ENCODE measurements around the gene WWOX.
"Not testable (repeated sequence)": the region's sequence is repeated elsewhere in the genome, so short reads cannot be mapped to it uniquely, and the experiment has no call there.

Gene WWOX

GRCh38 chr16:79211586-79211985 lies 1112.1 kb downstream of the WWOX start:
- no peak for DNase-seq

GRCh38 chr16:79212114-79212791 lies 1112.8 kb downstream of the WWOX start:
- no peak for DNase-seq

- peak; percentile 28 to 44 for DNase-seq
Measured at GRCh38 chr16:79213214-79213613, 1113.8 kb downstream of the WWOX start.

- no peak for DNase-seq
Measured at GRCh38 chr16:79215289-79215688, 1115.8 kb downstream of the WWOX start.

GRCh38 chr16:79217375-79218011 lies 1118.0 kb downstream of the WWOX start:
- DNase-seq, result no peak

GRCh38 chr16:79218351-79218750 lies 1118.9 kb downstream of the WWOX start:
- no peak for DNase-seq

- not testable (repeated sequence) for DNase-seq
Measured at GRCh38 chr16:79225994-79226393, 1126.5 kb downstream of the WWOX start.

- DNase-seq, result no peak
Measured at GRCh38 chr16:79229361-79229760, 1129.9 kb downstream of the WWOX start.

GRCh38 chr16:79245700-79246099 lies 1146.2 kb downstream of the WWOX start:
- DNase-seq, result not testable (repeated sequence)

GRCh38 chr16:79247386-79247785 lies 1147.9 kb downstream of the WWOX start:
- no peak for DNase-seq

- no peak for DNase-seq
Measured at GRCh38 chr16:79248351-79248750, 1148.9 kb downstream of the WWOX start.

GRCh38 chr16:79250502-79251098 lies 1151.1 kb downstream of the WWOX start:
- no peak for DNase-seq

- no peak for DNase-seq
Measured at GRCh38 chr16:79253100-79253631, 1153.7 kb downstream of the WWOX start.

GRCh38 chr16:79257953-79258490 lies 1158.6 kb downstream of the WWOX start:
- DNase-seq, result no peak

- not testable (repeated sequence) for DNase-seq
Measured at GRCh38 chr16:79260890-79261289, 1161.4 kb downstream of the WWOX start.

GRCh38 chr16:79261481-79261940 lies 1162.1 kb downstream of the WWOX start:
- DNase-seq, result peak; percentile 47 to 52

- DNase-seq, result no peak
Measured at GRCh38 chr16:79261944-79262552, 1162.6 kb downstream of the WWOX start.

Data from inflammatory macrophage treated with lipopolysaccharide for 1 hour (primary cell).